Measurements from ENCODE around the gene PALLD. TPM values are rescaled to one million over a fixed set of nuclear protein-coding genes. Genes with fewer than 3 reads are reported as not detected.

Gene PALLD
- total RNA-seq, 1 experiment from 2014 or later = 0.51 TPM

GRCh38 chr4:168812806-168813205 is 316.0 kb downstream of the PALLD start:
- DNase-seq (ENCODE audit: low spot score) = no peak
- in situ Hi-C loops (cut with HindIII; ENCODE audit: low sequenced_read_pairs) = no loop called here

GRCh38 chr4:168813890-168814289 is 317.0 kb downstream of the PALLD start:
- DNase-seq (ENCODE audit: low spot score) = no peak
- in situ Hi-C loops (cut with HindIII; ENCODE audit: low sequenced_read_pairs) = no loop called here

- in situ Hi-C loops (cut with HindIII; ENCODE audit: low sequenced_read_pairs) = no loop called here
- DNase-seq (ENCODE audit: low spot score) = no peak
These were observed 318.8 kb downstream of the PALLD start for GRCh38 chr4:168815379-168816345.

GRCh38 chr4:168817370-168817769 is 320.5 kb downstream of the PALLD start:
- DNase-seq (ENCODE audit: low spot score) = no peak
- in situ Hi-C loops (cut with HindIII; ENCODE audit: low sequenced_read_pairs) = no loop called here

- in situ Hi-C loops (cut with HindIII; ENCODE audit: low sequenced_read_pairs) = no loop called here
- DNase-seq (ENCODE audit: low spot score) = no peak
These were observed 325.6 kb downstream of the PALLD start for GRCh38 chr4:168822481-168822880.

GRCh38 chr4:168825975-168826374 is 329.1 kb downstream of the PALLD start:
- in situ Hi-C loops (cut with HindIII; ENCODE audit: low sequenced_read_pairs) = no loop called here
- DNase-seq (ENCODE audit: low spot score) = no peak

DNA sequence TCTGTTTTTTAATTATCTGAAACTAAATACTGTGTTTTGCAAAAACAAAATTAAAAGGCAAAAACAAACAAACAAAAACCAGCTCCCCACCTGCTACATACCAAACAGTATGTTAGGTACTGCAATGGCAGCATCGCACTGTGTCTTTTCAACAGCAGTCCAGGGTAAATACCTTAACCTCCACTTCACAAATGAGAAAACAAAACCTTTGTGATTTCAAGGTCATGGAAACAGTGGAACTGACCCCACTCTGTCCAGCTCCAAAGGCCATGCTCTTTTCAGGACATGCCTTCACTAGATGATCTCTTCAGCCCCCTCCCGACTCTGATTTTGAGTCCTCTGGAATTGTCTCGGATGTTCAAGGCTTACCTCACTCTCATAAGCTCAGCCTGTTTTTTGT is 329.8 kb downstream of the PALLD start:
- DNase-seq (ENCODE audit: low spot score) = no peak
- in situ Hi-C loops (cut with HindIII; ENCODE audit: low sequenced_read_pairs) = no loop called here

DNA sequence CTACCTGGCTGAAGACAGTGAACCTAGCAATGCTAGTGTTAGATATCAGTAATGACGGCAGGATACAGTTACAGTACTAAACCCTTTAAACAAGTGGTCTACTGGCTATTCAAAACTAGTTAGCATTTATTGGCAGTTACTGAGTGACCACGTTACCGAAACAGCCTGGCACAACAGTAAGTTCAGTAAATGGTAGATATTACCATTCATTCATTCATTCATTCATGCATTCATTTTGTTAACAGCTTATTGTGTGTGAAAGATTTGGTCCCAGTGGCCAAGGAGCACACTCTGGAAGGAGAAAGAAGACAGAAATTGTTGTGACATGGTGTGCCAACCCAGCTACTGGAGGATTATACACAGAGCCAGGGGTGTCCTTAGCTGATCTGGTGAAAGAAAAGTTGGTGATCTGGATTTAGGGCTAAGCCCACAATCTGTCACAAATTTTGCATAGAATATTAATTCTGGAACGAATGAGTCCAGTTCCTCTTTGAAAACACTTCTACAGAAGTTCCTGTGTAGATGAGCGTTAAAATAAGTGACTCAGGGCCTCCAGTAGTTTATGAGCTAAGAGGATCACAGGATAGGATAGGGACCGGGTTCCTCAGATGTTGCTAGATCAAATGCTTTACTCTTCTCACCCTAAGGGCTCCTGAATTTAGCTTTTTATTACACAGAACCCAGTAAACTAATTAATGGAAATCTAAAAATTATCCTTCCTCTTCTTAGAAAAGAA is 334.1 kb downstream of the PALLD start:
- in situ Hi-C loops (cut with HindIII; ENCODE audit: low sequenced_read_pairs) = no loop called here

DNA sequence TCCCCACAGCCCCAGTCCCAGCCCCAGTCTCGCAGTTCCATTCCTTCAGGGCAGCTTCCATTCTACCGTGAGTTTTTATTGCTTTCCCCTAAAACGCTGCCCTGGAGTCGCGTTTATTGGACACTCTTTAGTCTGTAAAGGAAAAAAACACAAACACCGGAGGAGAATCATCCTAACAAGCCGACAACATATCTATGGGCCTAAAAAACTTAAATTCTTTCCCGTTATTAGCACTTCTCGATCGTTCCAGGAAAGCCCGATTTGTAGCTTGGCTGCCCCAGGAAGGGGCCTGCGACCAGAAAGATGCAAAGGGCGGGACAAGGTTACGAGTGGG is 334.7 kb downstream of the PALLD start:
- in situ Hi-C loops (cut with HindIII; ENCODE audit: low sequenced_read_pairs) = no loop called here
- no peak for DNase-seq (ENCODE audit: low spot score)

More for the DNA sequence above, 334.1 kb downstream of the PALLD start:
- no peak for DNase-seq (ENCODE audit: low spot score)

DNA sequence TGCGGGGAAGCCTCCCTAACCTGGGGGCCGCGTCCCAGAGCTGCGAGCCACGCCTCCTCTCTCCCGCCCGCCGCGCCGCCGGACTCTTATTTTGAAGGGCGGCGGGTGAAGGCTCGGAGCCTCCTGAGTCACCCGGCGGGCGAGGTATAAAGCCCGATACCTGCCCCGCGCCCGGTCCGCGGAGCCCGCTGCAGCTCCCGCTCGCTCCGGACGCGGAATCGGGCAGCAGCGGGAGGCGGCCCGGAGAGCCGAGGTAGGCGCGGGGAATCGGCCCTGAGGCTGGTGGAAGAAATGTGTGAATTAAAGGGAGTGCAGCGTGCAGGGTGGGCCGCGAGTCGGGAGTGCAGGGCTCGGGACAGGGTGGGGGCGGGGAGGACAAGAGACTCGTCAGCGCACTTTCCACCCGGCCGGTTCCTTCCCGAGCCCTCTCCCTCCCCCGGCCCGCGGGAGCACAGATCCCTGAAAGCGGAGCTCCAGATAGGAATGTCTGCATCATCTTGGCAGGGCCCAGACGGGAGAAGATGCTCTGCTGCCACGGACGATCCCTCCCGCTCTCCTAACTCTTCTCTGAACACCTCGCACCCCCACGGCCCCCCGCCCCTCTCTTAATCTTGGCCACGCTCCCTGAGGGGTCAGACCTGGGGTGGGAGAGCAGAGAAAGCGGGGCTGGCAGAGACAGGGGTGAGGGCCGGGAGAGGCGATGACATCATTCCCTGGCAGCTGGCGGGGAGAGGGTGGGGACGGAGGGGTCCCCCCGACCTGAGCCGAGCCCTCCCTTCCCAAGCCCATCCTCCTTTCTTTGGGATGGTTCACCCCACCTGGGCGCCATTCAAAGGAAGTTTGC is 335.3 kb downstream of the PALLD start:
- peak; percentile 80 for DNase-seq (ENCODE audit: low spot score)
- in situ Hi-C loops (cut with HindIII; ENCODE audit: low sequenced_read_pairs) = no loop called here

- peak; percentile 74 for DNase-seq (ENCODE audit: low spot score)
- in situ Hi-C loops (cut with HindIII; ENCODE audit: low sequenced_read_pairs) = no loop called here
These were observed 336.1 kb downstream of the PALLD start for GRCh38 chr4:168832763-168833575.

- in situ Hi-C loops (cut with HindIII; ENCODE audit: low sequenced_read_pairs) = no loop called here
- no peak for DNase-seq (ENCODE audit: low spot score)
These were observed 337.0 kb downstream of the PALLD start for GRCh38 chr4:168833881-168834280.

- in situ Hi-C loops (cut with HindIII; ENCODE audit: low sequenced_read_pairs) = no loop called here
These were observed 339.1 kb downstream of the PALLD start for GRCh38 chr4:168835880-168836454.

DNA sequence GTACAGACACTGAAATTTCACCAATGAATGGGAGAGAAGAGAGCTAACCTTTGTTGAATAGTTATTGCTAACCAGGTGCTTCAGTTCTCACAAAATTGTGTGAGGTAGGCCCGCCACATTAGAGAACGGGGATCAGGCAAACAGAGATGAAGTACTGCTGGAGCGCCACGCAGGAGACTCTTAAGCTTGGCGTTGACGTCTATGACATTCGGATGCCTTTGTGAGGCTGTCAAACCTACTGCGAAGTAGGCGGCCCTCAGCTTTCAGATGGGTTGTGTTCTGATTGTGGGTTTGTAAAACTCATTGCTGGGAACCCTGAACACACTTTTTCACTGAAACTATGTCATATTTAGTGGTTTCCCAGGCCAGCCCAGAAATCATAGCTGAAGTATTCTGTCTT is 339.6 kb downstream of the PALLD start:
- DNase-seq (ENCODE audit: low spot score) = no peak
- in situ Hi-C loops (cut with HindIII; ENCODE audit: low sequenced_read_pairs) = no loop called here

More at GRCh38 chr4:168835880-168836454, 339.1 kb downstream of the PALLD start:
- DNase-seq (ENCODE audit: low spot score) = peak; percentile 66

- DNase-seq (ENCODE audit: low spot score) = no peak
- in situ Hi-C loops (cut with HindIII; ENCODE audit: low sequenced_read_pairs) = no loop called here
These were observed 341.1 kb downstream of the PALLD start for GRCh38 chr4:168837922-168838321.

- in situ Hi-C loops (cut with HindIII; ENCODE audit: low sequenced_read_pairs) = no loop called here
These were observed 343.0 kb downstream of the PALLD start for GRCh38 chr4:168839758-168840391.

GRCh38 chr4:168840392-168840763 is 343.5 kb downstream of the PALLD start:
- in situ Hi-C loops (cut with HindIII; ENCODE audit: low sequenced_read_pairs) = no loop called here
- no peak for DNase-seq (ENCODE audit: low spot score)

More at GRCh38 chr4:168839758-168840391, 343.0 kb downstream of the PALLD start:
- DNase-seq (ENCODE audit: low spot score) = no peak
